SK-N-SH treated with all-trans-retinoic acid at 6 μM for 48 hours (cell line): Measurements from ENCODE around the gene NDN.

Experiments
- ATAC-seq: fragments of 200-7000 bp; cut with Tn5 transposase; 3 replicates; pipeline ENCODE4 v1.9.1; 2020; ENCODE audit warnings: mild to moderate bottlenecking, moderate library complexity
- ARNTL ChIP-seq: fragments of 450-650 bp; formaldehyde crosslinking; IDR thresholded peaks from 2 replicates; pipeline ENCODE4 v1.5.0; 2020; ENCODE audit warnings: low read depth, mild to moderate bottlenecking, moderate library complexity, borderline replicate concordance
- BACH2 ChIP-seq: fragments of 250-450 bp; sonication (Bioruptor Pico); IDR thresholded peaks from 2 replicates; pipeline ENCODE4 v1.9.0; 2021; ENCODE audit warnings: mild to moderate bottlenecking, borderline replicate concordance
- CSDC2 ChIP-seq: fragments of 250-450 bp; sonication (Bioruptor Pico); IDR thresholded peaks from 2 replicates; pipeline ENCODE4 v1.5.0; 2020; ENCODE audit warnings: mild to moderate bottlenecking, moderate library complexity
- ESRRG ChIP-seq: fragments of 250-450 bp; sonication (Bioruptor Pico); IDR thresholded peaks from 2 replicates; pipeline ENCODE4 v1.6.1; 2021; ENCODE audit warnings: mild to moderate bottlenecking
- GLIS3 ChIP-seq: fragments of 250-450 bp; sonication (Bioruptor Pico); IDR thresholded peaks from 2 replicates; pipeline ENCODE4 v1.5.0; 2020; ENCODE audit warnings: mild to moderate bottlenecking, moderate library complexity
- ISL1 ChIP-seq: fragments of 250-450 bp; sonication (Bioruptor Pico); IDR thresholded peaks from 2 replicates; pipeline ENCODE4 v2.1.2; 2022; ENCODE audit warnings: mild to moderate bottlenecking, moderate library complexity
- OSR1 ChIP-seq: fragments of 250-450 bp; sonication (Bioruptor Pico); IDR thresholded peaks from 2 replicates; pipeline ENCODE4 v1.8.0; 2022; ENCODE audit warnings: moderate library complexity, mild to moderate bottlenecking, inconsistent platforms
- PPARA ChIP-seq: fragments of 250-450 bp; sonication (Bioruptor Pico); IDR thresholded peaks from 2 replicates; pipeline ENCODE4 v1.5.0; 2020; ENCODE audit warnings: mild to moderate bottlenecking, borderline replicate concordance
- SNAI2 ChIP-seq: fragments of 250-450 bp; sonication (Bioruptor Pico); IDR thresholded peaks from 2 replicates; pipeline ENCODE4 v1.5.0; 2020; ENCODE audit warnings: mild to moderate bottlenecking, moderate library complexity
- TCF4 ChIP-seq: fragments of 250-450 bp; sonication (Bioruptor Pico); IDR thresholded peaks from 2 replicates; pipeline ENCODE4 v1.8.0; 2021; ENCODE audit warnings: mild to moderate bottlenecking, moderate library complexity, borderline replicate concordance
- TOX ChIP-seq: fragments of 250-450 bp; sonication (Bioruptor Pico); IDR thresholded peaks from 2 replicates; pipeline ENCODE4 v1.8.0; 2021; ENCODE audit warnings: mild to moderate bottlenecking, moderate library complexity, borderline replicate concordance
- ZC3H10 ChIP-seq: fragments of 250-450 bp; sonication (Bioruptor Pico); IDR thresholded peaks from 2 replicates; pipeline ENCODE4 v1.5.1; 2021; ENCODE audit warnings: mild to moderate bottlenecking, moderate library complexity
- ZFP3 ChIP-seq: fragments of 250-450 bp; sonication (Bioruptor Pico); IDR thresholded peaks from 2 replicates; pipeline ENCODE4 v1.5.0; 2020; ENCODE audit warnings: mild to moderate bottlenecking, moderate library complexity
- ZFP30 ChIP-seq: fragments of 450-650 bp; formaldehyde crosslinking; IDR thresholded peaks from 2 replicates; pipeline ENCODE4 v1.5.0; 2022; ENCODE audit warnings: mild to moderate bottlenecking, moderate library complexity
- ZNF70 ChIP-seq: fragments of 450-650 bp; formaldehyde crosslinking; IDR thresholded peaks from 2 replicates; pipeline ENCODE4 v1.5.0; 2020; ENCODE audit warnings: mild to moderate bottlenecking, moderate library complexity
- ZNF8 ChIP-seq: fragments of 450-650 bp; formaldehyde crosslinking; IDR thresholded peaks from 2 replicates; pipeline ENCODE4 v1.5.0; 2020; ENCODE audit warnings: mild to moderate bottlenecking, moderate library complexity
- TF ChIP-seq, protein P1 (sequence below): fragments of 250-450 bp; sonication (Bioruptor Pico); IDR thresholded peaks from 2 replicates; pipeline ENCODE4 v1.5.1; 2021; ENCODE audit warnings: mild to moderate bottlenecking, moderate library complexity
- TF ChIP-seq, protein P2 (sequence below): fragments of 250-450 bp; sonication (Bioruptor Pico); IDR thresholded peaks from 2 replicates; pipeline ENCODE4 v1.5.1; 2020; ENCODE audit warnings: low read depth, mild to moderate bottlenecking, moderate library complexity
- TF ChIP-seq, protein P3 (sequence below): fragments of 250-450 bp; sonication (Bioruptor Pico); IDR thresholded peaks from 2 replicates; pipeline ENCODE4 v1.8.0; 2020; ENCODE audit warnings: mild to moderate bottlenecking, moderate library complexity, borderline replicate concordance
- TF ChIP-seq, protein P4 (sequence below): fragments of 250-450 bp; sonication (Bioruptor Pico); IDR thresholded peaks from 2 replicates; pipeline ENCODE4 v1.8.0; 2021; ENCODE audit warnings: low read depth, mild to moderate bottlenecking, moderate library complexity, borderline replicate concordance
- TF ChIP-seq, protein P5 (sequence below): fragments of 250-450 bp; sonication (Bioruptor Pico); IDR thresholded peaks from 2 replicates; pipeline ENCODE4 v1.5.0; 2020; ENCODE audit warnings: mild to moderate bottlenecking, moderate library complexity

NDN gene

DNA sequence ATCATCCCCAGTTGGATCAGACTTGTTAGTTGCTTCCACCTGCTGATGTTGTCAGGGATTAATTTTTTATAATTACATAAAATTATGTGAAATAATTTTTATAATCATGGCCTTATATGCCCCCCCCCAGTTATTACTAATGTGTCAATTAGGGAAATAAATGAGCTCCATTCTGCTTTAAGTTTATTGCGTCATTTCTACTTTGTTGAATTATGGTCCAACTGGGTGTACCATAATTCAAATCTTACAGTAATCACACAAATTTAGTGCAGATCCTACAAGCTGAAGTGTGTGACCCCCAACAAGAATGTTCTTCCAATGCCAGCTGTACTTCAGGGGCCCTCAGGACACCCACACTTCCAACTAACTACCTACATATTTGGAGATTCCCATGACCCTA, 7.5 kb upstream of the NDN start (continued):
- TF ChIP-seq, protein P1, sequence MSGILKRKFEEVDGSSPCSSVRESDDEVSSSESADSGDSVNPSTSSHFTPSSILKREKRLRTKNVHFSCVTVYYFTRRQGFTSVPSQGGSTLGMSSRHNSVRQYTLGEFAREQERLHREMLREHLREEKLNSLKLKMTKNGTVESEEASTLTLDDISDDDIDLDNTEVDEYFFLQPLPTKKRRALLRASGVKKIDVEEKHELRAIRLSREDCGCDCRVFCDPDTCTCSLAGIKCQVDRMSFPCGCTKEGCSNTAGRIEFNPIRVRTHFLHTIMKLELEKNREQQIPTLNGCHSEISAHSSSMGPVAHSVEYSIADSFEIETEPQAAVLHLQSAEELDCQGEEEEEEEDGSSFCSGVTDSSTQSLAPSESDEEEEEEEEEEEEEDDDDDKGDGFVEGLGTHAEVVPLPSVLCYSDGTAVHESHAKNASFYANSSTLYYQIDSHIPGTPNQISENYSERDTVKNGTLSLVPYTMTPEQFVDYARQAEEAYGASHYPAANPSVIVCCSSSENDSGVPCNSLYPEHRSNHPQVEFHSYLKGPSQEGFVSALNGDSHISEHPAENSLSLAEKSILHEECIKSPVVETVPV: no peak
- no peak for TF ChIP-seq BACH2 (CRISPR knock-in tag)

DNA sequence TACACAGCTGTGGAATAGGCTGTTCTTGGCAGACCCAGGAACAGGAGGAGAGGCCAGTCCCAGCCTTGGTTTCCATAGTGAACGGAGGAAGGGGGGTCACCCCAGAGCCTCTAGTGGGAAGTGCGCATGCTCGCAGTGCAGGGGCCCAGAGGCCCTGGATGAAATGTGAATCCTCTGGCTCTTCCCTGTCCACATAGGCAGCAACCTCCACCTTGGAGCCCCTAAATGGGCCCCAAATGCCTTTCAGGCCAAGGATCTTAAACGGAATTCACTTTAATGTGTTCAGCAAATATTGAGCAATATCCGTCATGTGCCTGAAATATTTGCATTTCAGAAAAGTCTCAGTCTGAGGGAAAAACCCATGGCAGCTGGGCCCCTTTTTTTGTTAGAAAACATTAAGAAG, 3.3 kb upstream of the NDN start:
- ATAC-seq: peak; percentile 76; the same call in 2 of the 3 replicates

DNA sequence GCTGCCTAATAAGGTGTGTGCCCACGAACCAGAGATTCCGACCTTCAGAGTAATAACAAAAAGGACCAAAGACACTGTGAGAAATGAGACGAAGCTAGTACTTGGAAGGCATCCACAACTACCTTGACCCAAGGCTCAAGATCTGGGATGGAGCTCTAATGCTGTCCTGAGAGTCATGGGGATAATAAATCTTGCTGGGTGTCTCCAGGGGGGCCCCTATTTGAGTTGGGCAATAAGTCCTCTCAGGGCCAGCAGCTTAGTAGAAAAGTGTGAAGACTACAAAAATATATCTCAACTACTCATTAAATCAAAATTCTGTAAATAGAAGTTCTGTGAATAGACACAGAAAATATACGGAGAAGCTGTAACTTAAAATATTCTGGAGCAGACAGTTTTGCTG, 2.9 kb upstream of the NDN start:
- TF ChIP-seq, protein P1: no peak
- TF ChIP-seq ZNF70 (no peak), OSR1 (CRISPR knock-in tag) (no peak), ZFP3 (no peak), ARNTL (CRISPR knock-in tag) (no peak), SNAI2 (no peak), ZFP30 (CRISPR knock-in tag) (no peak), TCF4 (CRISPR knock-in tag) (no peak), BACH2 (CRISPR knock-in tag) (no peak), GLIS3 (CRISPR knock-in tag) (no peak), ZC3H10 (no peak), CSDC2 (CRISPR knock-in tag) (no peak), ZNF8 (CRISPR knock-in tag) (no peak)
- TF ChIP-seq, protein P2, sequence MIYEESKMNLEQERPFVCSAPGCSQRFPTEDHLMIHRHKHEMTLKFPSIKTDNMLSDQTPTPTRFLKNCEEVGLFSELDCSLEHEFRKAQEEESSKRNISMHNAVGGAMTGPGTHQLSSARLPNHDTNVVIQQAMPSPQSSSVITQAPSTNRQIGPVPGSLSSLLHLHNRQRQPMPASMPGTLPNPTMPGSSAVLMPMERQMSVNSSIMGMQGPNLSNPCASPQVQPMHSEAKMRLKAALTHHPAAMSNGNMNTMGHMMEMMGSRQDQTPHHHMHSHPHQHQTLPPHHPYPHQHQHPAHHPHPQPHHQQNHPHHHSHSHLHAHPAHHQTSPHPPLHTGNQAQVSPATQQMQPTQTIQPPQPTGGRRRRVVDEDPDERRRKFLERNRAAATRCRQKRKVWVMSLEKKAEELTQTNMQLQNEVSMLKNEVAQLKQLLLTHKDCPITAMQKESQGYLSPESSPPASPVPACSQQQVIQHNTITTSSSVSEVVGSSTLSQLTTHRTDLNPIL (CRISPR knock-in tag): no peak
- TF ChIP-seq, protein P3, sequence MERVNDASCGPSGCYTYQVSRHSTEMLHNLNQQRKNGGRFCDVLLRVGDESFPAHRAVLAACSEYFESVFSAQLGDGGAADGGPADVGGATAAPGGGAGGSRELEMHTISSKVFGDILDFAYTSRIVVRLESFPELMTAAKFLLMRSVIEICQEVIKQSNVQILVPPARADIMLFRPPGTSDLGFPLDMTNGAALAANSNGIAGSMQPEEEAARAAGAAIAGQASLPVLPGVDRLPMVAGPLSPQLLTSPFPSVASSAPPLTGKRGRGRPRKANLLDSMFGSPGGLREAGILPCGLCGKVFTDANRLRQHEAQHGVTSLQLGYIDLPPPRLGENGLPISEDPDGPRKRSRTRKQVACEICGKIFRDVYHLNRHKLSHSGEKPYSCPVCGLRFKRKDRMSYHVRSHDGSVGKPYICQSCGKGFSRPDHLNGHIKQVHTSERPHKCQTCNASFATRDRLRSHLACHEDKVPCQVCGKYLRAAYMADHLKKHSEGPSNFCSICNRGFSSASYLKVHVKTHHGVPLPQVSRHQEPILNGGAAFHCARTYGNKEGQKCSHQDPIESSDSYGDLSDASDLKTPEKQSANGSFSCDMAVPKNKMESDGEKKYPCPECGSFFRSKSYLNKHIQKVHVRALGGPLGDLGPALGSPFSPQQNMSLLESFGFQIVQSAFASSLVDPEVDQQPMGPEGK: no peak
- TF ChIP-seq, protein P4, sequence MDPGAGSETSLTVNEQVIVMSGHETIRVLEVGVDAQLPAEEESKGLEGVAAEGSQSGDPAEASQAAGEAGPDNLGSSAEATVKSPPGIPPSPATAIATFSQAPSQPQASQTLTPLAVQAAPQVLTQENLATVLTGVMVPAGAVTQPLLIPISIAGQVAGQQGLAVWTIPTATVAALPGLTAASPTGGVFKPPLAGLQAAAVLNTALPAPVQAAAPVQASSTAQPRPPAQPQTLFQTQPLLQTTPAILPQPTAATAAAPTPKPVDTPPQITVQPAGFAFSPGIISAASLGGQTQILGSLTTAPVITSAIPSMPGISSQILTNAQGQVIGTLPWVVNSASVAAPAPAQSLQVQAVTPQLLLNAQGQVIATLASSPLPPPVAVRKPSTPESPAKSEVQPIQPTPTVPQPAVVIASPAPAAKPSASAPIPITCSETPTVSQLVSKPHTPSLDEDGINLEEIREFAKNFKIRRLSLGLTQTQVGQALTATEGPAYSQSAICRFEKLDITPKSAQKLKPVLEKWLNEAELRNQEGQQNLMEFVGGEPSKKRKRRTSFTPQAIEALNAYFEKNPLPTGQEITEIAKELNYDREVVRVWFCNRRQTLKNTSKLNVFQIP: no peak
- TF ChIP-seq, protein P5, sequence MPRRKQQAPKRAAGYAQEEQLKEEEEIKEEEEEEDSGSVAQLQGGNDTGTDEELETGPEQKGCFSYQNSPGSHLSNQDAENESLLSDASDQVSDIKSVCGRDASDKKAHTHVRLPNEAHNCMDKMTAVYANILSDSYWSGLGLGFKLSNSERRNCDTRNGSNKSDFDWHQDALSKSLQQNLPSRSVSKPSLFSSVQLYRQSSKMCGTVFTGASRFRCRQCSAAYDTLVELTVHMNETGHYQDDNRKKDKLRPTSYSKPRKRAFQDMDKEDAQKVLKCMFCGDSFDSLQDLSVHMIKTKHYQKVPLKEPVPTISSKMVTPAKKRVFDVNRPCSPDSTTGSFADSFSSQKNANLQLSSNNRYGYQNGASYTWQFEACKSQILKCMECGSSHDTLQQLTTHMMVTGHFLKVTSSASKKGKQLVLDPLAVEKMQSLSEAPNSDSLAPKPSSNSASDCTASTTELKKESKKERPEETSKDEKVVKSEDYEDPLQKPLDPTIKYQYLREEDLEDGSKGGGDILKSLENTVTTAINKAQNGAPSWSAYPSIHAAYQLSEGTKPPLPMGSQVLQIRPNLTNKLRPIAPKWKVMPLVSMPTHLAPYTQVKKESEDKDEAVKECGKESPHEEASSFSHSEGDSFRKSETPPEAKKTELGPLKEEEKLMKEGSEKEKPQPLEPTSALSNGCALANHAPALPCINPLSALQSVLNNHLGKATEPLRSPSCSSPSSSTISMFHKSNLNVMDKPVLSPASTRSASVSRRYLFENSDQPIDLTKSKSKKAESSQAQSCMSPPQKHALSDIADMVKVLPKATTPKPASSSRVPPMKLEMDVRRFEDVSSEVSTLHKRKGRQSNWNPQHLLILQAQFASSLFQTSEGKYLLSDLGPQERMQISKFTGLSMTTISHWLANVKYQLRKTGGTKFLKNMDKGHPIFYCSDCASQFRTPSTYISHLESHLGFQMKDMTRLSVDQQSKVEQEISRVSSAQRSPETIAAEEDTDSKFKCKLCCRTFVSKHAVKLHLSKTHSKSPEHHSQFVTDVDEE (CRISPR knock-in tag): no peak
- TF ChIP-seq, all 23 proteins: peak for 0
- no peak for ATAC-seq

More for the DNA sequence above, 3.3 kb upstream of the NDN start:
- no peak for TF ChIP-seq ISL1 (CRISPR knock-in tag)
- TF ChIP-seq OSR1 (CRISPR knock-in tag): no peak
- no peak for TF ChIP-seq ZFP3
- no peak for TF ChIP-seq ZNF8 (CRISPR knock-in tag)
- TF ChIP-seq TOX (CRISPR knock-in tag): no peak
- no peak for TF ChIP-seq ESRRG (CRISPR knock-in tag)
- TF ChIP-seq GLIS3 (CRISPR knock-in tag): no peak
- TF ChIP-seq SNAI2: no peak
- TF ChIP-seq PPARA (CRISPR knock-in tag): no peak
- TF ChIP-seq CSDC2 (CRISPR knock-in tag): no peak
- no peak for TF ChIP-seq ARNTL (CRISPR knock-in tag)
